Measurements from ENCODE around the gene DDX39B. TPM values are rescaled to one million over a fixed set of nuclear protein-coding genes. Genes with fewer than 3 reads are reported as not detected.
"Not testable (repeated sequence)": the region's sequence is repeated elsewhere in the genome, so short reads cannot be mapped to it uniquely, and the experiment has no call there.

DDX39B gene
- polyA plus RNA-seq, 3 donors: 64.1 to 1,059 (median 67.8) TPM

- Histone ChIP-seq H4K20me1 (ENCODE audit: insufficient read depth, low read length) (peaks cover 13% of the 10 kb centered on the region), H3K79me2 (ENCODE audit: insufficient read depth, low read length) (peaks cover 24% of the 10 kb centered on the region), H3K36me3 (replicated peaks in 1 of 2; ENCODE audit: control insufficient read depth in 1 of 2, insufficient read depth in 2 of 2, low read length in 2 of 2) (peaks cover 5 to 11% of the 10 kb centered on the region in 2 donors)
- intact Hi-C loops (cut with micrococcal nuclease); H3K27ac ChIP-seq (ENCODE audit: low read depth in 1 of 2, low read length in 2 of 2); H3K4me3 ChIP-seq (replicated peaks in 1 of 3; ENCODE audit: low read depth in 2 of 3, low read length in 3 of 3); H3K4me2 ChIP-seq (replicated peaks; ENCODE audit: extremely low read depth, low read length, poor library complexity, severe bottlenecking); H3K27me3 Mint-ChIP-seq (ENCODE audit: low read depth in 3 of 3); H3K9me3 ChIP-seq (replicated peaks in 1 of 2; ENCODE audit: control insufficient read depth in 1 of 2, insufficient read depth in 1 of 2, low read length in 2 of 2); H3K27me3 ChIP-seq (ENCODE audit: control insufficient read depth in 2 of 2, insufficient read depth in 2 of 2, low read length in 2 of 2); H3K27ac Mint-ChIP-seq; DNase-seq; H2AFZ ChIP-seq (ENCODE audit: insufficient read depth, low read depth, low read length, poor library complexity, severe bottlenecking); H3K9me3 Mint-ChIP-seq; H3K9ac ChIP-seq (ENCODE audit: insufficient read depth, low read length, poor library complexity, severe bottlenecking); H3K4me3 Mint-ChIP-seq; H3K4me1 ChIP-seq (ENCODE audit: control insufficient read depth in 1 of 2, insufficient read depth in 2 of 2, low read length in 2 of 2); H3K4me1 Mint-ChIP-seq: not testable (repeated sequence)
- no CpG with 5 or more reads among the region's 9 CpGs for WGBS (ENCODE audit: insufficient coverage)
- peaks cover 14 to 15% of the 10 kb centered on the region in 2 donors for H3K36me3 Mint-ChIP-seq
Observed at GRCh38 chr6:31486065-31486837, 55.6 kb downstream of the DDX39B start.

GRCh38 chr6:31485055-31485454 is 56.7 kb downstream of the DDX39B start:
- Mint-ChIP-seq H3K27ac (no peak overlapping the region), H3K27me3 (ENCODE audit: low read depth in 3 of 3) (no peaks in the 10 kb centered on the region)

More at GRCh38 chr6:31485055-31485454, 56.7 kb downstream of the DDX39B start:
- no peak for DNase-seq
- Histone ChIP-seq H3K9me3 (replicated peaks in 1 of 2; ENCODE audit: control insufficient read depth in 1 of 2, insufficient read depth in 1 of 2, low read length in 2 of 2) (no peaks in the 10 kb centered on the region), H3K27ac (ENCODE audit: low read depth in 1 of 2, low read length in 2 of 2) (no peak overlapping the region), H3K27me3 (ENCODE audit: control insufficient read depth in 2 of 2, insufficient read depth in 2 of 2, low read length in 2 of 2) (no peaks in the 10 kb centered on the region), H3K36me3 (replicated peaks in 1 of 2; ENCODE audit: control insufficient read depth in 1 of 2, insufficient read depth in 2 of 2, low read length in 2 of 2) (peaks cover 3 to 15% of the 10 kb centered on the region in 2 donors), H3K4me3 (replicated peaks in 1 of 3; ENCODE audit: low read depth in 2 of 3, low read length in 3 of 3) (no peak overlapping the region), H3K9ac (ENCODE audit: insufficient read depth, low read length, poor library complexity, severe bottlenecking) (no peak overlapping the region), H4K20me1 (ENCODE audit: insufficient read depth, low read length) (peaks cover 9% of the 10 kb centered on the region), H3K4me1 (ENCODE audit: control insufficient read depth in 1 of 2, insufficient read depth in 2 of 2, low read length in 2 of 2) (no peaks in the 10 kb centered on the region), H3K79me2 (ENCODE audit: insufficient read depth, low read length) (peaks cover 12% of the 10 kb centered on the region), H2AFZ (ENCODE audit: insufficient read depth, low read depth, low read length, poor library complexity, severe bottlenecking) (no peak overlapping the region), H3K4me2 (replicated peaks; ENCODE audit: extremely low read depth, low read length, poor library complexity, severe bottlenecking) (no peak overlapping the region)
- TF ChIP-seq, protein P1, sequence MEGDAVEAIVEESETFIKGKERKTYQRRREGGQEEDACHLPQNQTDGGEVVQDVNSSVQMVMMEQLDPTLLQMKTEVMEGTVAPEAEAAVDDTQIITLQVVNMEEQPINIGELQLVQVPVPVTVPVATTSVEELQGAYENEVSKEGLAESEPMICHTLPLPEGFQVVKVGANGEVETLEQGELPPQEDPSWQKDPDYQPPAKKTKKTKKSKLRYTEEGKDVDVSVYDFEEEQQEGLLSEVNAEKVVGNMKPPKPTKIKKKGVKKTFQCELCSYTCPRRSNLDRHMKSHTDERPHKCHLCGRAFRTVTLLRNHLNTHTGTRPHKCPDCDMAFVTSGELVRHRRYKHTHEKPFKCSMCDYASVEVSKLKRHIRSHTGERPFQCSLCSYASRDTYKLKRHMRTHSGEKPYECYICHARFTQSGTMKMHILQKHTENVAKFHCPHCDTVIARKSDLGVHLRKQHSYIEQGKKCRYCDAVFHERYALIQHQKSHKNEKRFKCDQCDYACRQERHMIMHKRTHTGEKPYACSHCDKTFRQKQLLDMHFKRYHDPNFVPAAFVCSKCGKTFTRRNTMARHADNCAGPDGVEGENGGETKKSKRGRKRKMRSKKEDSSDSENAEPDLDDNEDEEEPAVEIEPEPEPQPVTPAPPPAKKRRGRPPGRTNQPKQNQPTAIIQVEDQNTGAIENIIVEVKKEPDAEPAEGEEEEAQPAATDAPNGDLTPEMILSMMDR (IDR thresholded peaks at IDR 0.05): no peak
- peaks cover 0 to 1% (median 0%) of the 10 kb centered on the region in 7 donors for H3K9me3 Mint-ChIP-seq
- peaks cover 13 to 24% of the 10 kb centered on the region in 2 donors for H3K36me3 Mint-ChIP-seq
- H3K4me3 Mint-ChIP-seq: no peak overlapping the region
- 60% methylated on average over 1 of the region's 1 CpG for WGBS (ENCODE audit: insufficient coverage)
- intact Hi-C loops (cut with micrococcal nuclease): no loop called here
- H3K4me1 Mint-ChIP-seq: peaks cover under 1% of the 10 kb centered on the region

Measured in CD14-positive monocyte (primary cell).